Renal cortical epithelial cell (primary cell): ENCODE measurements around the gene PCOLCE2. TPM values are rescaled to one million over a fixed set of nuclear protein-coding genes. Genes with fewer than 3 reads are reported as not detected.

ENCODE experiments used
- DNase-seq: peaks from one replicate; pipeline ENCODE4 v3.0.0-alpha.2; 2011; ENCODE audit warnings: low read depth
- total RNA-seq: library from RNA; depleted of rRNA; stranded (reverse); fragments of >200 nt; gene quantifications from 2 replicates; pipeline ENCODE4 v1.2.3, GENCODE V29; 2014

Gene PCOLCE2
- total RNA-seq, 1 donor from 2014 or later, result 7.3 TPM

GRCh38 chr3:142809259-142809658, 79.6 kb downstream of the PCOLCE2 start:
- no peak for DNase-seq

DNA sequence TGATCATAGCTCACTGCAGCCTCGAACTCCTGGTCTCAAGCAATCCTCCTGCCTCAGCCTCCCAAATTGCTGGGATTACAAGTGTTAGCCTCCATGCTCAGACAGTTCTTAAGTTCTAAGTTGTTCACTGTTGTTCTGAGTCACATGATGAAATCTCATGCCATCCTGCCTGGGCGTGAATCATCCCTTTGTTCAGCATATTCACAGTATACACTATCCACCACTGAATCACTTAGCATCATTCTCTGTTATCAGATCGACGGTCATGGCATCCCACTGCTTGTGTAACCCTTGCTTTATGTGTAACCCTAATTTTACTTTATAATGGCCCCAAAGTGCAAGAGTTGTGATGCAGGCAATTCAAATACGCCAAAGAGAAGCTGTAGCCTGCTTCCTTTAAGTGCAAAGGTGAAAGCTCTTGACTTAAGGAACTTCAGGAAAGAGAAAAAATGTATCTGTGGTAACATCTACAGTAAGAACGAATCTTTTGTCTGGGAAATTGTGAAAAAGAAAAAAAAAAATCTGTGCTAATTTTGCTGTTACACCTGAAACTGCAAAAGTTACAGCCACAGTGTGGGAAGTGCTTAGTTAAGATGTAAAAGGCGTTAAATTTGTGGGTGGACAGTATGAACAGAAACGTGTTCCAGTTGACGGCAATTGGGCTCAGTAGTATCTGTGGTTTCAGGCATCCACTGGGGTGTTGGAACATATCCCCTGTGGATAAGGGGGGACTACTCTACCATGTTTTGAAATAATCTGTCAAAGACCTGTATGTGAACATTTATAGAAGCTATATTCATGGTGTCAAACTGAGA, 80.6 kb downstream of the PCOLCE2 start:
- DNase-seq, result peak; percentile 72

DNA sequence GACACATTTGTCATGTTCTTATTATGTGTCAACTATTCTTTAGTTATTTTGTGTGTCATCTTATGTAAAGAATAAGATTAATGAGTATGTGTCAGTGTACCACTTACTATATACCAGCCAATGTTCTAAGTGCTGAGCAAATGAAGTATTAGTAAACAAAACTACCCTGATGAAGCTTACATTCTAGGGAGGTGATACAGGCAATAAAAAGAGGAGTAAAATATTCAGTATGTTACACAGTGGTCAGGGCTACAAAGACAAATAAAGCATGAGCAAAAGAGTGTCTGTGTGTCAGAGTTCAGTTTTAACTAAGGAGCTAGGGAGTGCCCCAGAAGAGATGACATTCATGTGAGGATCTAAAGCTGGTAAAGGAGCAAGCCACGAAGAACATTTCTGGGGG, 86.0 kb downstream of the PCOLCE2 start:
- DNase-seq, result no peak

GRCh38 chr3:142801746-142802145, 87.1 kb downstream of the PCOLCE2 start:
- DNase-seq, result no peak

- DNase-seq, result no peak
Measured at GRCh38 chr3:142796823-142797222, 92.1 kb downstream of the PCOLCE2 start.

GRCh38 chr3:142795332-142795731, 93.6 kb downstream of the PCOLCE2 start:
- DNase-seq, result no peak

DNA sequence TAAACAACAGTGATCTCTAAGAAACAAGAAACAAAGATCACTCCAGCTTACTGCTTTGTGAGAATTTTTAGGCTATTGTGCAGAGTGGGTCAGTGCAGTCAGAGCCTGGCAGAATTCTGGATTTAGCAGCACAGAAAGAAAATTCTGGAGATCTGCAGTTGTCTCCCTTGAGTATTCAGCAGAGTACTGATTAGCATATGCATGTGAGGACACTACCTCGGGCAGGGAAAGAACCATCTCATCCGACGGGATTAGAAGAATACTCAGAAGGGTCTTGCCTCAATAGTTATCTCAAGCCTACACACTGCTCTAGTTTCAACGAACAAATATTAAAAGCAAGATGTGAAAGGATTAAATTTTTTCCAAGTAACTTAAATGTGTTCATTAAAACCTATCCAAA, 94.4 kb downstream of the PCOLCE2 start:
- no peak for DNase-seq

DNA sequence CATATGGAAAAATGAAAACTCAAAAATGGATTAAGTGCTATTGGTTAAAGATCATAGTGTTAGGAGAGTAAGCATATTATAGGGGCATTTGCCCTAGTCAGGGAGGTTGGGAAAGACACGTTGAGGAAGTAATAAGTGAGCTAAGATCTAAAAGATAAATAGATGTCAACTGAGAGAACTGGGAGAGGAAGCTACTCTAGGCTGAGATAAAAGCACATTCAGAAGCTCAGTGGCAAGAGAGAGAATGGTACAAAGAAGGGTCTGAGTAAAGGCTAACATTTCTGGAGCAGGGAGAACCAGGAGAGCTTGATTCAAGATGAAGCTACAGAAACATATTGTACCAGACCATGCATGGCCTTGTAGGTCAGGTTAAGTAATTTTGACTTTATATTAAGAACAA, 101.2 kb downstream of the PCOLCE2 start:
- no peak for DNase-seq

DNA sequence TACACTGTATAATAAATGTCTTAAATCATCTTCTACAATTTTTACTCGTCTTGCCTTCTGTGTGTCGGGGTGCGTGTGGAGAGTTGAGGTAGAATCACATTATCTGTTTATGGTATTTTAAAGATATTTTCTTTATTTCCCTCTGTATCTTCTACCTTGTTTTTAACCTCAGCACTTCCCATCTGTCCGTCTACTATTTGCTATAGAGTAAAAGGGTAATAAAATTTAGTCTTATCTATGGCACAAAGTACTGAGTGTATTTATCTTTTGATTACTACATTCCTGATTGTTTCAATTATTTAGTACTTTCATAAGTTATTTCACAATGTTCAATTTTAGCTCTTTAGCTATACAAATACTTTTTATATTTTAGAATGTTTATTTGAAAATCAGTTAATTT, 102.9 kb downstream of the PCOLCE2 start:
- no peak for DNase-seq

DNA sequence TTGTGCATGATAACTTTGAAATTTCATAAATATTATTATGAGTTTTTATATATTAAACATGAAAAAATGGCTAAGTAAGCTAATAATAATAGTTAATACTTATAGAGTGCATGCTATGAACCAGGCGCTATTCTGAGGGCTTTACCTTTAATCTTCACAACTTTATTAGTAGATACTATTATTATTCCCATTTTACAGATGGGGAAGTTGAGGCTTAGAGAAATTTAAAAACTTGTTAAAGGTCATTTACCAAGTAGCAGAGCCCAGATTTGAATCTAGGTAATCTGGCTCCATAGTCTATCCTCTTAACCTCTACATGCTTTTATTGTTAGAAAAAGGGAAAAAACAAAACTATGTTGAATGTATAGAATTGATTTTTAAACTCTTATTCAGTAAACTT, 104.7 kb downstream of the PCOLCE2 start:
- no peak for DNase-seq

DNA sequence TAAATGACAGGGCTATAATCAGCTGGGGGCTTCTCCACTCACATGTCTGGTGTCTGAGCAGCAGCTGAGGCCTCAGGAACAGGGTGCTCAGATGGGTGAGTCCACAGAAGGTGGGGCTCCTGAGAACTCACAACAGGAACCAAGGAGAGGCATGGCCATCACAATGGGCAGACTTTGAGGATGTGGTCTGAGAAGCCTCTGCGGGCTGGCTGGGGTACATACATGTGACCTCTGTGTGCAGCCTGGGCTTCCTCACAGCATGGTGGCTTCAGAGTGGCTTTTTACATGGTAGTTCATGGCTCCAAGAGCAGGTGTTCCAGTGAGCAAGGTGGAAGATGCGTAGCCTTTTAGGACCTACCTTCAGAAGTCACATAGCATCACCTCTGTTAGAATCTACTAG, 106.3 kb downstream of the PCOLCE2 start:
- no peak for DNase-seq

DNA sequence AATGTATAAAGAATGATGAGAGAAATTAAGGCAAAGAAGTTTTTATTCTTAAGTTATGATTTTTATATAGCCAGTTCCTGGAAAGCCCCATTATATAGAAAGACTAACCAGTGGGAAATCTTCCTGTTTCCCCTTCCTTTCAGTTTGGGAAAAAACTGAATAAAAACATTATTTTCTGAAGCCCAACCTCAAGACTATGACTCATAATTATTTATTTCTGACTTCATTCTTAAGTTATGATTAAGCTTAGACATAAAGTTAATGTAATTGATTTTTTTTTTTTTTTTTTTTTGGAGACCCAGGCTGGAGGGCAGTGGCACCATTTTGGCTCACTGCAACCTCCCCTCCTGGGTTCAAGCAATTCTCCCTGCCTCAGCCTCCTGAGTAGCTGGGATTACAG, 109.3 kb downstream of the PCOLCE2 start:
- peak; percentile 4 for DNase-seq

- DNase-seq, result no peak
Measured at GRCh38 chr3:142778541-142778940, 110.3 kb downstream of the PCOLCE2 start.

- no peak for DNase-seq
Measured at GRCh38 chr3:142777927-142778326, 111.0 kb downstream of the PCOLCE2 start.

- DNase-seq, result no peak
Measured at GRCh38 chr3:142768338-142768737, 120.5 kb downstream of the PCOLCE2 start.

Other genes starting within 250 kb of the PCOLCE2 start
- gene TRPC1, start 165.0 kb downstream of the PCOLCE2 start, total RNA-seq, result 34.4 and 46.7 TPM in 2 replicates
- 0.17 and 0.20 TPM in 2 replicates for gene PAQR9, start 74.6 kb upstream of the PCOLCE2 start, total RNA-seq
- gene U2SURP, start 112.5 kb upstream of the PCOLCE2 start, total RNA-seq, result 59.9 and 73.6 TPM in 2 replicates
- gene CHST2, start 230.7 kb upstream of the PCOLCE2 start, total RNA-seq, result 2.9 and 7.1 TPM in 2 replicates